Skeletal muscle tissue (tissue), 1 donor: ENCODE data around the gene RHOJ. TPM values are rescaled to one million over a fixed set of nuclear protein-coding genes. Genes with fewer than 3 reads are reported as not detected.

Experiments used
- total RNA-seq: library from RNA; depleted of rRNA; stranded (reverse); fragments of >200 nt; gene quantifications from one replicate; pipeline ENCODE4 v1.2.3, GENCODE V29; 2014

RHOJ gene
- total RNA-seq, 1 donor from 2014 or later, result 7.3 TPM

Other genes starting within 250 kb of the RHOJ start
- under 0.01 TPM for gene KCNH5, start 159.0 kb upstream of the RHOJ start, total RNA-seq
- gene GPHB5, start 114.5 kb downstream of the RHOJ start, total RNA-seq, result not detected